Suprapubic skin (tissue), 4 donors: Measurements from ENCODE around the gene MYL11.
A peak's percentile ranks its signal among the peaks of the same experiment; 100 is the strongest.

Experiments
- CTCF ChIP-seq, 2 donors: fragments of 200-600 bp in 1 of 2; fragments of 450-650 bp in 1 of 2; sonication (generic) in 1 of 2; IDR thresholded peaks; one replicate each; pipeline ENCODE4 v1.5.1; 2016 to 2019; ENCODE audit warnings: antibody characterized with exemption in 2 of 2, mild to moderate bottlenecking in 1 of 2, moderate library complexity in 1 of 2
- EP300 ChIP-seq: sonication (generic); formaldehyde crosslinking; IDR thresholded peaks from one replicate; pipeline ENCODE4 v1.6.1; 2017; ENCODE audit warnings: antibody characterized with exemption
- POLR2A ChIP-seq, 2 donors: fragments of 450-650 bp; IDR thresholded peaks; one replicate each; pipeline ENCODE4 v1.6.1; 2017; ENCODE audit warnings: antibody characterized with exemption in 2 of 2, mild to moderate bottlenecking in 2 of 2, moderate library complexity in 2 of 2
- POLR2AphosphoS5 ChIP-seq, 3 donors: sonication (generic); formaldehyde crosslinking; IDR thresholded peaks; one replicate each; pipeline ENCODE4 v1.6.1; 2017; ENCODE audit warnings: antibody characterized with exemption in 3 of 3

GRCh38 chr16:30377812-30378235, 3.2 kb downstream of the MYL11 start:
- TF ChIP-seq EP300 (no peak), POLR2A (IDR thresholded peaks at IDR 0.05) (peak in 1 of 2 donors; percentile 69), CTCF (IDR thresholded peaks at IDR 0.05) (no peak), POLR2AphosphoS5 (IDR thresholded peaks at IDR 0.05) (peak; percentile 35 to 80 (median 69))
